Retinal pigment epithelial cell (primary cell): ENCODE measurements around the gene IGF2BP3.

Experiments
- DNase-seq: peaks from one replicate; pipeline ENCODE4 v3.0.0-alpha.2; 2010; ENCODE audit warnings: low read depth
- H3K4me3 ChIP-seq: 2 replicates; pipeline ENCODE4 v1.5.1; 2011; ENCODE audit warnings: mild to moderate bottlenecking, low read length, control low read depth, moderate library complexity
- CTCF ChIP-seq: conservative IDR thresholded peaks from 2 replicates; pipeline ENCODE4 v1.5.1; 2011; ENCODE audit warnings: low read depth, low read length, control low read depth, inconsistent platforms

IGF2BP3 gene

GRCh38 chr7:23389701-23390100, 80.6 kb downstream of the IGF2BP3 start:
- no peak for DNase-seq
- no peak for TF ChIP-seq CTCF
- H3K4me3 ChIP-seq: no peak overlapping the region

- DNase-seq: no peak
- TF ChIP-seq CTCF: no peak
- no peak overlapping the region for H3K4me3 ChIP-seq
Observed at GRCh38 chr7:23387583-23387982, 82.7 kb downstream of the IGF2BP3 start.

- no peak overlapping the region for H3K4me3 ChIP-seq
- no peak for DNase-seq
- TF ChIP-seq CTCF: no peak
Observed at GRCh38 chr7:23385140-23385539, 85.2 kb downstream of the IGF2BP3 start.

GRCh38 chr7:23383225-23383624, 87.1 kb downstream of the IGF2BP3 start:
- TF ChIP-seq CTCF: no peak
- no peak overlapping the region for H3K4me3 ChIP-seq
- DNase-seq: no peak

GRCh38 chr7:23380961-23381360, 89.3 kb downstream of the IGF2BP3 start:
- no peak for TF ChIP-seq CTCF
- DNase-seq: no peak
- no peak overlapping the region for H3K4me3 ChIP-seq

GRCh38 chr7:23380556-23380955, 89.7 kb downstream of the IGF2BP3 start:
- TF ChIP-seq CTCF: no peak
- H3K4me3 ChIP-seq: no peak overlapping the region
- no peak for DNase-seq

- no peak for TF ChIP-seq CTCF
- DNase-seq: no peak
- no peak overlapping the region for H3K4me3 ChIP-seq
Observed at GRCh38 chr7:23378996-23379395, 91.3 kb downstream of the IGF2BP3 start.
